T-helper 1 cell (primary cell): ENCODE measurements around the gene PMP22.

ENCODE experiments used
- DNase-seq, 5 donors: peaks; one replicate each; pipeline ENCODE4 v3.0.0-alpha.2; 2012 to 2020
- total RNA-seq, 4 donors: gene quantifications; one replicate each; lab custom pipeline; 2026; lab: John Stamatoyannopoulos, UW

The PMP22 gene
- 0 reads per million in 4 donors for total RNA-seq

DNA sequence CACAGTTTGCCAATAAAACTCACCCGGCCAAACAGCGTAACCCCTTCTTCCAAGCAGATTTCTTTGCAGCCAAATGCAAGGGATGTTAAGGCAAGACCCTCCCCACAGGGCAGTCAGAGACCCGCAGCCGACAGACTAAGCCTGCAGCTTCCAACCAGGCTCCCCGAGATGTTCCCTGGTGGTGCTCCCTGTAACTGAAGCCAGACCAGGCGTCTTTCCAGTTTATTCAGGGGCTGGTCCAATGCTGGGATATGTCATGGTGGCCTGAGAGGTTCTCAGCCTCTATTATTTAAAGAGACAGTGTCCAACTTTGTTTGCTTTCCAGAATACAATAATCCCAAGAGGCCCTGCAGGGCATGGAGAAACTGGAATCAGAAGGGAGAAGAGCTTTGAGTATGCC is at the start of gene PMP22:
Gene PMP22, minus strand, starts transcription at position 196 of the 400 bp plus-strand sequence. CDS start 4,599 bp downstream, outside the sequence.
- no peak for DNase-seq

DNA sequence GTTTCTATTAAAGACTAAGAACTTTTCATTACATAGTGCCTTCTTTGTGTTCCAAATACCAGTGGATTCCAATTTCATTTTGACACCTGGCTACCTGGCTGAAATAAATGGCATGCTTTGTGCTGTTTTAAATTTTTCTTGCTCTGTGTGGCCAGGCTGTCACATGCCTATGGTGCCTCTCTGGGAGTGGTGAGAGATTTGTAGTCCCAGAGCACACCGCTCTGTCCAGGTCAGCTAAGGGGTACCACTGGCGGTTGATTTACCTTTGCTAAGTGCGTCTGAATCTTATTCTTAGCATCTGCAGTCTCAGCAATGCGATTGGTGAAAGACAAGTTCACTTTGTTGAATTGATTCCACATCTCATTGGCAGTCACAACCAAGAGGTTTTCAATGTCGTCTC is 46.9 kb upstream of the PMP22 start:
- DNase-seq: no peak

DNA sequence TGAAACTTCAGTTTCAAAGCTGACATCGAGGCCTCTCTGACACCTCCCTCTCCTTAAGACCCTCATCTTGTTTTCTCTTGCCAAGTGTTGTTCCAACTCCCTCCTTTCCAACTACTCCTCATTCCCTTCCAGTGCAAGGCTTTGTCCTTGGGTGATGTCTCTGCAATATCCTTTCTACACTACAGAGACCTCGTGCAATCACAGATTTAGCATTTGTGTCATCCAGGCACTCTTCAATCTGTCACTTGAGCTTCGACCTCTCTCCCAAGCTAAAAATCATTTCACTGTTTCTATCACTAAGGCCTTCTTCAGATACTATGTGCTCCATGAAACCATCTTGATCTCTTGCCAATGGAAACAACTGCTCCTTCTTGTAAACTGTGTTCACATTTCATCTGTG is 44.7 kb upstream of the PMP22 start:
- DNase-seq: no peak

DNA sequence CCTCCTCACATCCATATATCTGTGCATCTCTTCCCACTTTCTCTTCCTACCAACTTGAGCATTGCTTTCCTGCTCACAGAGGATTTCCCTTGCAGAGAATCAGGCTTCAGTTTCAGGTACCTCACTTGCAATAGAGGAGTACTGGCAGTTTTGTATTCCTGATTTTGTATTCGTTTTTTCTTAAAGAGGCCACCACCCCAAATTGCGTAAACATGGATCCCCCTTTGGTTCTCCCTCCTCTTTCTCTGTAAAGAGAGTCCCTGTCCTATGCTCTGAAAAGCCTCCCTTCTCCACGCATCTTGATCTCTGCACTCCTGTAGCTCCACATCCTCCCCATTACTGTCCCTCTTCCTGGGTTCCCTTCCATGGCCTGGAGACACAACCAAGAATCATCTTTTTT is 44.1 kb upstream of the PMP22 start:
- DNase-seq: no peak

DNA sequence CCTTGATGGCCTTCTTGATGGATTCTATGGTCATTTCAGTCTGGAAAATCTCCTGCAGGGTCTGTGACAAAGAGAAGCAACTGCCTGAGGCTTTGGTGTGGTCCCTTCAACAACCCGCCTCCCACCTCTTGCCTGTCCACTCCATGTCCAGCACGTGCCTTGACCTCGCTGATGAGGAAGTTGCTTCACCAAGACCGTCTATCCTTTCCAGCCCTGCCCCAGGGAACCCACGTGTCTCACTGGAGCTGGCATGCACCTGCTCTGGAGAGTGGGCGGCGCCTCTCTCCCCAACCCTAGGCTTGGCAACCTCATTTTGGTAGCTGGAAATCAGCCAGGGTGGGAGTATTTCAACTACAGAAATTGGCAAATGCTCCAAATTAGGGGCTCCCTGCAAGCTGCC is 43.6 kb upstream of the PMP22 start:
- no peak for DNase-seq

DNA sequence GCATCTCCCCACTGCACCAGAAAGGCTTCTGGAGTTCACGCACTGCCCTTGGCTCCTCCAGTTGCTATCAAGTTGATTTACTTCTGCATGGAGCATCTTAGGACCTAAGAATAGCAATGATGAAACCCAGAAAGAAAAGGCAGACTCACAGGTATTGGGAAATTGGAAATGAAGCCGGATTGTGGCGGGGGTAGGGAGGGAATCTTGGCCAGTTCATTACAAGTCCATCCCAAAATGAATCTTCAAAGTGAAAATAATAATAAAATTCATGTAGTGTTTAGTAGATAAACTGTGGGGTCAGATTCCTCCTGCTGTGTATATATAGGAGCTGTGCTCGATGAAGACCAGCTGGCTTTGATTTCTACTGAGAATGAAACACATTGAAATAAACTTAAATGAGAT is 42.6 kb upstream of the PMP22 start:
- no peak for DNase-seq

DNA sequence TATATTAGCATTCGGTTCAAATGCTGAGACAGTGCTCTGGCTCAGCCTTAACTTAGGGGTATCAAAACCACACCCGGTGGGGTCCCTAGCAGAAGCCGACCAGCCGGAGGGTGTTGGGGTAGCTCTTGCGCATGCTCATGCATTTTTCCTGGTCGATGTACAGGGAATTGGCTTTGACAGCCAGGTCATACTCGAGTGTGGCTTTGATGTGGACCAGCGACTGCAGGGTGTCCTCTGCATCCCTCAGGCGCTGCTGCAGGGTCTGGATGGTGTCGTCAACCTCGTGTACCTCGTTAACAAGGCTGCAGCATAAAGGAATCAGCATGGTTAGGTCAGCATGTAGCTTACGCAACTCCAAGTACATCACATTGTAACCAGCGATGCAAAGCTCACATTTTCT is 38.7 kb upstream of the PMP22 start:
- no peak for DNase-seq

DNA sequence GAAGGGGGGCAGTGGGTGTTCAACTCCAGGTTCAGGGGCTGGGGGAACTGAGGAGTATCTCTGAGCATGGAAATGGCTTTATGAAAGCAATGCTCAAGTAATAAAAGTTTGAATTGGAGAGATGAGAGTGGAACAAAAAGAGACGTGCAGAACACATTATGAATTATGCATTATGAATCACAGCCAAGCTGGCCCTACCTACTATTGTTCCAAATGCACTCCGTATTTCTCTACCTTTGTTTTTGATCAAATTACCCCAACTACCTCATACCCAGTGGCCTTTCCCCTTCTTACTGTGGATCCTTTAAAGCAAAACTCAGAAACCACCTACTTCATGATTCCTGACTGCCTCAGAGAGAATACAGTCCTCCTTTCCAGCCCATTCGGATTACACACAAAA is 38.1 kb upstream of the PMP22 start:
- no peak for DNase-seq

DNA sequence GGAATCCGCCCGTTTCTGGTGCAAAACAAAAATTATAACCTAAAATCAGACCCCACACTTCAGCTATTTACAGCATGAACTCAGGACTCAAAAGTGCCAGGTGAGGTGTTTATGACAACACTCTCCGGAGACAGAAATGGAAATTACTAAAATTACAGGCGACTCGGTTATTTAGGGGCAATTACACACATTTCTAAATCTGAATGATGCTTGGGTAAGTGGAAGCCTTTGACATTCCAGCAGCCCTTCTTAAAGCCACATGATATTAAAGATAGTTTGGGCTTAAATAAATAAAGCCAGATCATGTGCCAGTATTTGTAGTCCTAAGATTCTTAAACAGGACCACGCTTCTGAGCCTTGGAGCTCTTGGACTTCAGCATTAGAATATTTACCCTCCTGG is 36.7 kb upstream of the PMP22 start:
- no peak for DNase-seq

DNA sequence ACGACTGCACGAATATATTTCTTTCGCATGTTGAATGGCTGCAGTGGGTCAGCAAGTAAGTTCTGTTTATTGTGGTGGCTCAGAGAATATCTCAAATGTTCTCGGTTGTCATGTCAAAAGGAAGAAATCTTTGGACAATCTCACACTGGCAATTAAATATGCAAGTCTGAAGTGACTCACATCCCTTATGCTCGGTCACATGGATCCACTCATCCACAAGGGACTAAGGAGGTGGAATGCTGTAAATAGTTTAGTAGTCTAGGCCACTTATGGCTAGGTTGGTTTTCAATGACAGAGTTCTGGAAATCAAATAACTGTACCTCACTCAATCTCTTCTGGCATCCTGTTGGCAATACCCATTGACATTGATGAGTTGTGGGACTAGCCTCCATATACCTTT is 33.0 kb upstream of the PMP22 start:
- DNase-seq: no peak

DNA sequence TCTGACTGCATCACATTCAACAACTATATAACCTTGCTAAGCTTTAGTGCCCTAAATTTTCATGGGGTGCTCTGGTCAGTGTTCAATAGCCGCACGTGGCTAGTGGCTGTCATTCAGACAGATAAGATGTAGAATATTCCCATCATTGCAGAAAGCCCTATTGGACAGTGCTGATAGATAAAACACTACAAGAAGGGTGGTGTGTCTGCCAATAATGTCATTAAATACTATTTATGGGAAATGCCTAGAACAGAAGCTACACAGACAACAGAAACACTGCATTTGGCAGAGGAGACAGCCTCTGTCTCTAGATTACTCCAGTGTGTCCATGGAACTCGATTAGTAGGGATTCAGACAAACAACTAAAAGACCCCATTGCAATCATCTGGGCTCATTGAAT is 28.4 kb upstream of the PMP22 start:
- no peak for DNase-seq

DNA sequence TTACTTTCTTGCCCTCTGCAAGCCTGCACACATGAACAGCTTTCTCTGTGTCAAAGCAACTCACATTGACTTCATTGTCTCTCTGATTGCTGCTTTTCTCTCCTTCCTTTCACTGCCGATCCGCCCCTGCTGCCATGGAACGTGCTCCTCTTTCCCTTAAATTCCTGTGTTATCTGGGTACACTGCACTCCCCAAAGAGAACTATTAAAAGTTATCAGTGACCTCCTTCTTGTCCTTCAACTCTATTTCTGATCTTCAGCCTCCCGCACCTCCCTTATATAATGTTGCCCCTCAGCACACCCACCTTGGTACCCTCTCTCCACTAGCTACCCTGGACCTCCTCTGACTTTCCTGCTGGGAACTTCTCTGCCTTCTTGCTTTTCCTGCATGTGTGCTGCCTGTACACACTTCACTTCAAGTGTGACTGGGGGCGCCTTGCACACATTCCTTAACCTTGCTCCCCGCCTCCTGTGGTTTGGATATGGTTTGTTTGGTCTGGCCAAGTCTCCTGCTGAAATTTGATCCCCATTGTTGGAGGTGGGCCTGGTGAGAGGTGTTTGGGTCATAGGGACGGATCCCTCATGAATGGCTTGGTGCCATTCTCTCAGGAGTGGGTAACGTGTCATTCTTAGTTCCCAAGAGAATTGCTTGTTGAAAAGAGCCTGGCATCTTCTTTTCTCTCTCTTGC is 26.7 kb upstream of the PMP22 start:
- no peak for DNase-seq

DNA sequence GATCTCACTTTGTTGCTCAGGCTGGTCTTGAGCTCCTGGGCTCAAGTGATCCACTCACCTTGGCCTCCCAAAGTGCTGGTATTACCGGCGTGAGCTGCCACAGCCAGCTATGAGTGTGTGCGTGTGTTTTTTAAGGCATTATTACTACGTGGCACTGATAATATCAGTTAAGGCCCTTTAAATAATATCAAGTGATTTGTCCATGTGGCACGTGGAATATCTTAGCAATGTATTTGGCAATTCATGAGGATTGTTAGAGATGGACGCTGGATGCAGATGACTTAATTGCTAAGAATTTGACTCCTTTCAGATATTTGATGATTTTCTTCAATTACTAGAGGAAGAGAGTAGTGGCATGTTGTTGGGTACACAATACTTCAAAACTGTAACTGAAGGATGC is 25.5 kb upstream of the PMP22 start:
- no peak for DNase-seq

DNA sequence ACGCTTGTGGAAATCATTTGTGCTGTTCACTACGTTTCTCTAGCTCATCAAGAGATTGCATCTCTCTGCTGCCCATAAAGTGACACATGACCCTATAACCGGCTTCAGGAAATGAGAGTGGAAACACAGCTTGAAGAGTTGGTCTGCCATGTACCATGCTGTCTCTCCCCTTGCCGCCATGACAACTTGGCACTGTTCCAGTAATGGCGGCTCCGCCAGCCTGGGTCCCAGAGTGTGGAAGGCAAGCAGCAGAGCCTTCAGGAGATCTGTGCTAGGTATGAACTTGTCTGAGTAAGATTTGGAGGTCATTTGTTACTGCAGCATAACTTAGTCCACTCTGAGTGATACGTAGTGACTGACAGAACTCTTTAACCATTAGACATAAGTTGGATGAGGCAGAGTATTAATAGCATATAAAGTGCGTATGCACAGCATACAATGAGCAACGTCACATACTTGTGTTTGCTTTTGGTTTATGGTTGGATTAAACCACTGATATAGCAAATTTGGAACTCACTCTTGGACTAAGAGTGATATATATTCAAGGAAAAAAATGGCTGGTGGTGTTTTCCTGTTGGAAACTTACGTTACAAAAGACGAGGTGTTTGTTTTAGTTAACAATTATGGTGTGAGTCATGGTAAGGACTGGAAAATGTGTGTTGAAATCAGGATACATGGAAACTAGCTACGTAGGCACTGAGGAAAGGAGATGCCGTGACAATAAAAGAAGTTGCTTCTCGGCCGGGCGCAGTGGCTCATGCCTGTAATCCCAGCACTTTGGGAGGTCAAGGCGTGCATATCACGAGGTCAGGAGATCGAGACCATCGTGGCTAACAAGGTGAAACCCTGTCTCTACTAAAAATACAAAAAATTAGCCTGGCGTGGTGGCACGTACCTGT is 24.4 kb upstream of the PMP22 start:
- no peak for DNase-seq

DNA sequence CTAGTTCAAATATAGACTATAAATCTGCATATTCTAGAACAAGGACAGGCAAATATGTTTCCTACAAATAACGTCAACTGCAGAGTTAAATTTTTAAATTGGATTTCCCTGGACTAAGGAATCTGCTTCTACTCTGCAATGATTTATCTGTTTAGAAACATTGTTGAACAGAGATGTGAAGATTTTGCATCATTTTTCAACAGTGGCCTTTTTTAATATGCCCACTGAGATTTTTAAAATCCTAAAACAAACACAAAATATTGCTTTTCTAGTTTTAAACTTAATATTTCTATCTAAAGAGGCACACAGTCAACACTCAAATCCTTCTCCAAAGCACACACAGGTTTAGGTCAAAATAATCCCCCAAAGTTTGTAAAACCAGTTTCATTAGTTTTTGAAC is 23.7 kb upstream of the PMP22 start:
- no peak for DNase-seq

DNA sequence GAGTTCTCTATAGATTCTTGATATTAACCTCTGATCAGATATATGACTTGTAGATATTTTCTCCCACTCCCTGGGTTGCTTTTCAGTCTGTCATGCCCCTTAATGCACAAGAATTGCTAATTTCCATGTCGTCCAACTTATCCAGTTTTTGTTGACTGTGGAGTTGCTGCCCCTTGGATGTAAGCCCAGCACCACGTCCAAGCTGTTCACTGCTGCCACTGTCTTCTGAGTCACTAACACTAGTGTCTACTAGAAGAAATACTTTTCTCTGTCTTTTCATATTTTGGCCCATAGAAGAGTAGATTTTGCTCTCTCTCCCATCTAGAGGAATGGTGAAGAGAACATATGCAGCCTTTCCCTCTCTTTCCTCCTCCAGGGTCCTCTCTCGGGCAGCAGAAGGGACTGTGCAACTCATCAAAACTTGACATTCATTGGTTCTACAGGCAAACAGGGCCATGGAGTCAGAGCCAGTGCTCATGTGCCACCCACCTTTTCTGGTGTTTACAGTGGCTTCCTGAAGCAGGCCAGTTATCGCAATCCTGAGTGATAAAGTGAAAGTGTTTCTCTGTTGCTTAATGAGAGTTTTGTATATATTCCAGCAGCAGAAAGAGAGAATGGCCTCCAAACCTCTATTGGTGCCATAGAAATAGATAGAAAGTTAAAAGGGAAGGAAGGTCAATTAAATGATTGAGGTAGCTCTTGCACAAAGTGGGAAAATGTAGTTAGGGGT is 22.6 kb upstream of the PMP22 start:
- DNase-seq: no peak

DNA sequence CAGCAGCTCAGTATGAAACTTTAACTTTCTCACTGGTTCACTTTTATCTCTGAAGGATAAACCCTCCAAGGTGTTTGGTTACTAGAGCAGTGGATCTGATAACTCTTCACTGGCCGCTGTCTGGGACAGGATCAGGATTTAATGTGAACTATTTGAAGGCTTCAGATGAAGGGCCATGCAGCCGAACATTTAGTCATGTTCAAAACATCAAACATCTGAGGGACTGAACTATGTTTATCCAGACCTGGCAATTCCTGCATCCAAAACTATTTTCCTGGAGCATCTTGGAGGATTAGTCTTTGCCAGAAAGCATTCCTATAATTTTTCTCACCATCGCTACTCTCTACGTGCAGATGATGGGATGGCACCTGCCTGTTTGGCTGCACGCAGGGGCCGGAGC is 20.3 kb upstream of the PMP22 start:
- no peak for DNase-seq

DNA sequence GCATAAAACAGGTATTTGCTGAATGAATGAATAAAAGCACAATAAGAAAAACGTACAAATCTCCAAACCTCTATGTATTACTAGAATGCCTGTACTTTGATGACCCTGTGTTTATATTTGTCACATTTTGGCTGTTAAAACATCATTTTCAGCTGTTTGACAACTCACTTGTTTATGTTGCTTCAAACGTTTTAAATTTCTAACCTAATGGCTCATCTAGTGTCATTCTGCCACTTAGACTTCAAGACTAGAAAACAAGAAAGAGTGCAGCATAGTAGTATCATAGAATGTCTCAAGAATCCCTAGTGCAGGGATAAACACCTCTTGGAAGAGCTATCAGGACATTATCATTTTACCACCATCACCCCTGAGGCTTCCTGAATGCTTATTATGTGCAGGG is 19.4 kb upstream of the PMP22 start:
- no peak for DNase-seq

DNA sequence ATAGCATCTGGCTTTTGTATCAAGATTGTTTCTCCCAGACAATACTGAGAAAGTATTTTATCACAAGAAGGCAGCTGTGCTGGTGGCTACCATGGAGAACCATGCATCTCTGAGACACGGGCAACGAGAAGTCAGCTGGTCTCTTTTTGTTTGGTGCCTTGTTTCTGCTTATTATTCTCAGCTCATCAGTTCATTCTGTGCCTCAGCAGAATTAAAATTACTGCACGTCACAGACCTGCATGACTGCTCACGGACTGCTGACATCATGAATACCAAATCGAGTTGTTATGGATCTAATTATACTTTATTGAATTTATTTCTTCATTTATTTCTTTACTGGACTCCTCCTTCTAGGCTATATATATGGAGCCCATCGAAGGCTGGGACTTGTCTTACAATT is 19.0 kb upstream of the PMP22 start:
- DNase-seq: no peak

DNA sequence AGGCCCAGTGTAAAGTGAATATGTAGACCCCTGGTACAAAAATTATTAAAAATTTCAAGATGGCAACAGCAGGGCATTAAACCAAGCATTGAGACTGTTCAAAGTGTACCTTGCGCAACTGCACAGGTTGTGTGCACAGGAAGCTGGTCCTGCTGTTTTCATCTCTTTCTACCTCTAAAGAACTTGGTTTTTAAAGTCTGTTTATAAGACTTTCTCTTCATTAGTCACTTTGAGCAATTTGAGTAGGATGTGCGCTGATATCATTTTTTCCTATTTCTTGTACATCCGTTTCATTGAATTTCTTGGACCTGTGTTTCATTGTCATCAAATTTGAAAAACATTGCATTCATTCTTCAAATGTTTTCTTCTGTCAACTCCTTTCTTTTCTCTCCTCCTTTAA is 16.8 kb upstream of the PMP22 start:
- DNase-seq: no peak

DNA sequence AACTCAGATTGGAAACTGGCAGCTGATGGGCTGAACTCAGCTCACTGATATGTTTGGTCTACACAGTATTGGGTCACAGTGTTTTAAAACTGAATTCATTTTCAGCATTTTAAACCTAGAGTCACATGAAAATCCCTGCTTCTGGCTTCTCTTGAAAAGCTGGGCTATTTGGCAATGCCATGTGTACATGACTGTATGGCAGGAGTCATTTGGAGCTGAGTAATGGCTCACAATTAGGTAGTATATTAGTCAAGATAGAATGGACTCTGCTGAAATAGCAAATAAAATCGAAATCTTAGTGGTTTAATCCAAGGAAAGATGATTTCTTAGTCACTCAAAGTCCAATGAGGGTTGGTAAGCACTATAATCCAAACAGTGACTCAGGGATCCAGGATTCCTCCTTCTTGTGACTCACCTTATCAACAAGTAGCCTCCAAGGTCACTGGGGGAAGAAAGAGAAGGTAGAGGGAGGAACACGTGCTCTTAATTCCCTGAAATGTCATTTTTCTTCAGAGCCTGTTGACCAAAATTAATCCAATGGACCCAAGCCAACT is 13.9 kb upstream of the PMP22 start:
- no peak for DNase-seq

DNA sequence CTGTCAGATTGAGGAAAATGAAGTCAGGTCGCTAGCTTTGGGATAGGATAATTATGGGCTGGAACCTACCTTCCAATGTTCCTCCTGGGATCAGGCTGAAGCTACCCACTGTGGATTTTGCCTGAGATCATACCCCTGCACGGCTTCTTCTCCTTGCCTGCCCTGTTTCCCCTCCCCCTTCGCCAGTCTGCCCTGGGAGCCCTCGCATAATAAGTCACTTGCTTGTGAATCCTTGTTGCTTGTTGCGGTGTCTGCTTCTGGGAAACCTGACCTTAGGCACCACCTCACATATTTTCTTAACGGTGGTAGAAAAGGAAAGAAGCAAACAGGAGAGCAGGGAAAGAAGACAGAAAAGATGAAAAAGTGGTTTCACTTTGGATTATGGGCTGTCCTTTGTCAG is 13.3 kb upstream of the PMP22 start:
- DNase-seq: no peak

DNA sequence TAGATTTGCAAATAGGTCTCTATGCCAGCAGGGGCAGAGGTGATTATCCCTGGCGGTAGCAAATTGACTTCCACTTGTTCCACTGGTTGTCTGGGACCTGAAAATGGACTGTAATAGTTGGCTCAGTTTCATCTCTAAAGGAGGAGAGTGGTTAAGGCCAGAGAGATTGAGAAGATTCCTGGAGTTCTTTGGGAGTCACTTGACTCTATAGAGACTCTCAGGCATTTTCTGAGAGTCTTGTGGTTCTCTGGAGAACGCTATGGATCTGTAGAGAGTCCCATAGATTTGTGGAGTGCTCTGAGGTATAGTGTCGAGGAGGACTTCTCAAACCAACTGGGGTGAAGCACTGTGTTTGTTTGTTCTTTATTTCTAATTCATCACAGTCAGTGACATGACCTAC is 8.9 kb upstream of the PMP22 start:
- DNase-seq: no peak
